Caco-2 (cell line): ENCODE results near the gene XRCC4. TPM values are rescaled to one million over a fixed set of nuclear protein-coding genes. Genes with fewer than 3 reads are reported as not detected.

Experiments used
- BruUV-seq: library from RNA; stranded (reverse); fragments of 400-500 nt; replicated peaks from 2 replicates; lab custom pipeline; 2021; lab: Mats Ljungman, UMichigan
- CTCF ChIA-PET: fragments of 300-600 bp; sonication (Branson Sonifier 250); formaldehyde crosslinking; loops from one replicate; lab custom pipeline; 2022; ENCODE audit warnings: antibody characterized with exemption; lab: Charles Lee
- POLR2A ChIA-PET: fragments of 300-600 bp; sonication (Branson Sonifier 250); formaldehyde crosslinking; loops from one replicate; lab custom pipeline; 2022; ENCODE audit warnings: antibody characterized with exemption; lab: Charles Lee
- DNase-seq, 2 experiments: peaks; one replicate each; pipeline versions ENCODE4 v3.0.0 to v3.0.0-alpha.2; 2020 to 2022
- H3K27me3 ChIP-seq: replicated peaks from 2 replicates; pipeline ENCODE4 v1.6.0; 2011; ENCODE audit warnings: low read length; ENCODE audit not compliant: control insufficient read depth, insufficient read depth
- H3K36me3 ChIP-seq: 2 replicates; pipeline ENCODE4 v1.5.1; 2011; ENCODE audit warnings: low read length; ENCODE audit not compliant: control insufficient read depth, insufficient read depth
- H3K4me1 ChIP-seq: fragments of 250-450 bp; sonication (Bioruptor Pico); 2 replicates; pipeline ENCODE4 v1.5.1; 2020; ENCODE audit warnings: mild to moderate bottlenecking
- H3K4me3 ChIP-seq: 2 replicates; pipeline ENCODE4 v1.5.1; 2011; ENCODE audit warnings: low read depth, mild to moderate bottlenecking, control low read depth, low read length
- H3K9me3 ChIP-seq: fragments of 250-450 bp; sonication (Bioruptor Pico); 2 replicates; pipeline ENCODE4 v1.5.1; 2020; ENCODE audit warnings: mild to moderate bottlenecking, moderate library complexity
- H3K27ac Mint-ChIP-seq: one replicate; pipeline ENCODE4 v1.8.0; 2022; ENCODE audit warnings: mixed read lengths; ENCODE audit not compliant: unreplicated experiment
- H3K27me3 Mint-ChIP-seq: one replicate; pipeline ENCODE4 v1.8.0; 2022; ENCODE audit warnings: mixed read lengths; ENCODE audit not compliant: insufficient read depth, unreplicated experiment
- H3K36me3 Mint-ChIP-seq: one replicate; pipeline ENCODE4 v1.8.0; 2022; ENCODE audit warnings: mild to moderate bottlenecking, mixed read lengths; ENCODE audit not compliant: insufficient read depth, unreplicated experiment
- H3K4me1 Mint-ChIP-seq: one replicate; pipeline ENCODE4 v1.8.0; 2022; ENCODE audit warnings: low read depth, mixed read lengths; ENCODE audit not compliant: unreplicated experiment
- H3K4me3 Mint-ChIP-seq: one replicate; pipeline ENCODE4 v1.8.0; 2022; ENCODE audit warnings: mild to moderate bottlenecking, moderate library complexity, mixed read lengths; ENCODE audit not compliant: unreplicated experiment
- H3K9me3 Mint-ChIP-seq: one replicate; pipeline ENCODE4 v1.8.0; 2022; ENCODE audit warnings: mixed read lengths; ENCODE audit not compliant: unreplicated experiment
- CTCF ChIP-seq, 2 experiments: fragments of 200-600 bp in 1 of 2; IDR thresholded peaks; 1 replicate in 1 of 2; 2 replicates in 1 of 2; pipeline versions ENCODE4 v1.5.1 to v1.8.0; 2011 to 2022; ENCODE audit warnings: antibody characterized with exemption in 1 of 2, control low read depth in 1 of 2, inconsistent platforms in 1 of 2, low read depth in 1 of 2, low read length in 1 of 2, mild to moderate bottlenecking in 1 of 2, moderate library complexity in 1 of 2; ENCODE audit not compliant: insufficient read depth in 1 of 2, severe bottlenecking in 1 of 2, unreplicated experiment in 1 of 2
- intact Hi-C: fragments of 100-400 bp; cut with micrococcal nuclease; formaldehyde crosslinking; loops from one replicate; pipeline ENCODE4 v1.10.0; 2022; ENCODE audit not compliant: unreplicated experiment
- total RNA-seq: library from RNA; stranded (reverse); gene quantifications from 2 replicates; pipeline ENCODE4 v1.2.3, GENCODE V29; 2022

XRCC4 gene
- total RNA-seq, 1 experiment from 2014 or later: 13.0 TPM

- ChIA-PET CTCF (no interaction called here), POLR2A (no interaction called here)
- DNase-seq: no peak
- BruUV-seq: no TSS peak
- no peaks in the 10 kb centered on the region for H3K36me3 ChIP-seq
- Mint-ChIP-seq H3K4me1 (no peaks in the 10 kb centered on the region), H3K9me3 (no peaks in the 10 kb centered on the region), H3K36me3 (peaks cover 22% of the 10 kb centered on the region), H3K27ac (no peak overlapping the region), H3K27me3 (no peaks in the 10 kb centered on the region), H3K4me3 (no peak overlapping the region)
- no peaks in the 10 kb centered on the region for H3K4me1 ChIP-seq
- intact Hi-C loops: no loop called here
- H3K4me3 ChIP-seq: no peak overlapping the region
- H3K27me3 ChIP-seq: no peaks in the 10 kb centered on the region
- no peaks in the 10 kb centered on the region for H3K9me3 ChIP-seq
- TF ChIP-seq CTCF (IDR thresholded peaks at IDR 0.05; ENCODE audit: insufficient read depth in 1 of 2, low read depth in 1 of 2, low read length in 1 of 2, severe bottlenecking in 1 of 2, unreplicated experiment in 1 of 2): no peak
Measured at GRCh38 chr5:83049370-83049885, 27.9 kb upstream of the XRCC4 start.

- Mint-ChIP-seq H3K27ac (no peak overlapping the region), H3K4me1 (no peaks in the 10 kb centered on the region), H3K9me3 (no peaks in the 10 kb centered on the region), H3K36me3 (peaks cover 34% of the 10 kb centered on the region), H3K4me3 (no peak overlapping the region), H3K27me3 (no peaks in the 10 kb centered on the region)
- no peak for TF ChIP-seq CTCF (IDR thresholded peaks at IDR 0.05; ENCODE audit: insufficient read depth in 1 of 2, low read depth in 1 of 2, low read length in 1 of 2, severe bottlenecking in 1 of 2, unreplicated experiment in 1 of 2)
- intact Hi-C loops: no loop called here
- DNase-seq: no peak
- Histone ChIP-seq H3K36me3 (no peaks in the 10 kb centered on the region), H3K27me3 (no peaks in the 10 kb centered on the region), H3K4me3 (no peak overlapping the region), H3K4me1 (no peaks in the 10 kb centered on the region), H3K9me3 (no peaks in the 10 kb centered on the region)
- CTCF ChIA-PET: no interaction called here
- BruUV-seq: no TSS peak
- POLR2A ChIA-PET: no interaction called here
Measured at GRCh38 chr5:83050723-83051340, 26.5 kb upstream of the XRCC4 start.

GRCh38 chr5:83055166-83055565, 22.2 kb upstream of the XRCC4 start:
- POLR2A ChIA-PET: no interaction called here

More at GRCh38 chr5:83055166-83055565, 22.2 kb upstream of the XRCC4 start:
- no peak overlapping the region for H3K27ac Mint-ChIP-seq
- Histone ChIP-seq H3K27me3 (no peaks in the 10 kb centered on the region), H3K36me3 (no peaks in the 10 kb centered on the region), H3K9me3 (no peaks in the 10 kb centered on the region), H3K4me3 (no peak overlapping the region), H3K4me1 (no peaks in the 10 kb centered on the region)
- no peak for TF ChIP-seq CTCF (IDR thresholded peaks at IDR 0.05; ENCODE audit: insufficient read depth in 1 of 2, low read depth in 1 of 2, low read length in 1 of 2, severe bottlenecking in 1 of 2, unreplicated experiment in 1 of 2)
- BruUV-seq: no TSS peak
- no peaks in the 10 kb centered on the region for H3K9me3 Mint-ChIP-seq
- intact Hi-C loops: no loop called here
- H3K4me3 Mint-ChIP-seq: no peak overlapping the region
- CTCF ChIA-PET: no interaction called here
- H3K27me3 Mint-ChIP-seq: no peaks in the 10 kb centered on the region
- DNase-seq: no peak
- H3K4me1 Mint-ChIP-seq: no peaks in the 10 kb centered on the region
- peaks cover 56% of the 10 kb centered on the region for H3K36me3 Mint-ChIP-seq
